Natural killer cell (primary cell): ENCODE results near the gene ANP32A. TPM values are rescaled to one million over a fixed set of nuclear protein-coding genes. Genes with fewer than 3 reads are reported as not detected.

Source experiments
- ATAC-seq, 3 donors: fragments of 150-1000 bp in 2 of 3; fragments of 200-7000 bp in 1 of 3; cut with Tn5 transposase; 1 replicate in 1 of 3; 2 replicates in 2 of 3; pipeline ENCODE4 v1.10.0; 2021; ENCODE audit warnings: mild to moderate bottlenecking in 2 of 3, moderate library complexity in 2 of 3
- DNase-seq, 2 donors: peaks; one replicate each; pipeline versions ENCODE4 v3.0.0 to v3.0.0-alpha.2; 2013 to 2021; ENCODE audit warnings: mixed read lengths in 1 of 2
- H3K27ac ChIP-seq: one replicate; pipeline ENCODE4 v1.5.1; 2013; ENCODE audit warnings: mild to moderate bottlenecking, low read length
- H3K27me3 ChIP-seq: one replicate; pipeline ENCODE4 v1.6.1; 2013; ENCODE audit warnings: low read length; ENCODE audit not compliant: control insufficient read depth, insufficient read depth
- H3K36me3 ChIP-seq: one replicate; pipeline ENCODE4 v1.6.1; 2013; ENCODE audit warnings: low read length; ENCODE audit not compliant: control insufficient read depth, insufficient read depth
- H3K4me1 ChIP-seq: one replicate; pipeline ENCODE4 v1.6.1; 2013; ENCODE audit warnings: low read length; ENCODE audit not compliant: control insufficient read depth, insufficient read depth
- H3K4me3 ChIP-seq: one replicate; pipeline ENCODE4 v1.5.1; 2013; ENCODE audit warnings: low read length
- H3K9me3 ChIP-seq: one replicate; pipeline ENCODE4 v1.6.1; 2013; ENCODE audit warnings: low read length; ENCODE audit not compliant: control insufficient read depth, insufficient read depth
- H3K27ac Mint-ChIP-seq, 2 donors: one replicate each; pipeline ENCODE4 v1.8.0; 2022; ENCODE audit warnings: mild to moderate bottlenecking in 2 of 2, mixed read lengths in 2 of 2, moderate library complexity in 1 of 2
- H3K27me3 Mint-ChIP-seq, 2 donors: one replicate each; pipeline ENCODE4 v1.8.0; 2022; ENCODE audit warnings: low read depth in 2 of 2, mixed read lengths in 2 of 2
- H3K36me3 Mint-ChIP-seq: one replicate; pipeline ENCODE4 v1.8.0; 2022; ENCODE audit warnings: mixed read lengths
- H3K4me1 Mint-ChIP-seq, 2 donors: one replicate each; pipeline ENCODE4 v1.8.0; 2022; ENCODE audit warnings: mixed read lengths in 2 of 2
- H3K4me3 Mint-ChIP-seq: one replicate; pipeline ENCODE4 v1.8.0; 2022; ENCODE audit warnings: mild to moderate bottlenecking, moderate library complexity, mixed read lengths
- H3K9me3 Mint-ChIP-seq, 2 donors: one replicate each; pipeline ENCODE4 v1.8.0; 2022; ENCODE audit warnings: mixed read lengths in 2 of 2
- WGBS: methylation state at CpG from one replicate; pipeline ENCODE4 v1.1.7; 2013; ENCODE audit warnings: missing lambda C conversion rate; ENCODE audit not compliant: insufficient coverage; 5-methylcytosine and 5-hydroxymethylcytosine counted together
- intact Hi-C: fragments of 100-400 bp; cut with micrococcal nuclease; formaldehyde crosslinking; loops from one replicate; pipeline ENCODE4 v1.14.2; 2022
- total RNA-seq, 4 donors: library from RNA; stranded (reverse); fragments of 120-200 nt in 1 of 4; gene quantifications; one replicate each; pipeline versions ENCODE4 v1.2.3 to v1.2.4, GENCODE V29; 2013 to 2022
- TF ChIP-seq, protein P1 (sequence below): fragments of 200-600 bp; IDR thresholded peaks from one replicate; pipeline ENCODE4 v1.8.0; 2022; ENCODE audit warnings: antibody characterized with exemption

The ANP32A gene
- total RNA-seq, 3 donors from 2014 or later (not counting 1 experiment from before 2014, with no cell fraction given) = 133 to 150 (median 148) TPM

DNA sequence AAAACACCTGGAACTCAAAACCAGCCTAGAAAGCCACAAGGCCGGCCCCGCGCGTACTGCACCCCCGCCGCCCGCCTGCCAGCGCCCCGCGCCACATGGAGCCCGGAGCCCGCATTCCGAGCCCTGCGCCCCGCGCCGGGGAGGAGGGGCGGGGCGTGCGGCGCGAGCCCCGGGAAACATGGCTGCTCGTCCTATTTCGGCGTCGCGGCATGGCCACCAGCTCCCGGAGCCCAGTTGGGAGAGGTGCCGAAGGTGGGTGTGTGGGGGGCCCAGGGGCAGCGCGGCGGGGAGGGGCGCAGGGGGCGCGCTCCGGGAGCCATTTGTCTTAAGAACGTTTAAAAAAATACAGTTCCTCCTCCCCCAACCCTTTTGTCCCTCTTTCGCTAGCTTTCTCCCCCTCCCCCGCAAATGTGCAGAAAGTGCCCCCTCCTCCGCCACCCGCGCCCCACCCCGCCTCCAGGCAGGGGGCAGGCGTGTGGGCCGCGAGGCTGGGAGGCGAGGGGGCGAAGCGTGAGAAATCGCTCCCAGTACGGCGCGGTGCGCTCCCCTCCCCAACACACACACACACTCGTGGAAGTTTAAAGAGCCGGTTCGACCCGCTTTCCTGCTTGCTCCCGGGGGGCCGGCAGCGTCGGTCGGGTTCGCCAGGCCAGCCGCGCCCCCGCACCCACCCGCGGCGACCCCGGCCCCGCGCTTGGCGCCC lies 2.5 kb downstream of the ANP32A start:
- intact Hi-C loops = loop anchor here (5.0 to 10.0 kb wide), 2 partner anchors 36 to 973 kb away; partner anchors contain the start of gene RNU6-1
- H3K36me3 Mint-ChIP-seq = no peaks in the 10 kb centered on the region
- no peaks in the 10 kb centered on the region for H3K9me3 ChIP-seq
- H3K27ac Mint-ChIP-seq = peak overlapping the region; percentile 97 to 99
- WGBS = under 1% methylated on average over 75 of the region's 75 CpGs
- ATAC-seq (peak; percentile 35 to 42 (median 38)), DNase-seq (peak; percentile 66 to 86)
- peak overlapping the region; percentile 85 for H3K27ac ChIP-seq
- H3K27me3 ChIP-seq = no peaks in the 10 kb centered on the region
- H3K4me1 Mint-ChIP-seq = peaks cover 56 to 60% of the 10 kb centered on the region in 2 donors
- H3K4me3 Mint-ChIP-seq = peak overlapping the region; percentile 100
- H3K36me3 ChIP-seq = no peaks in the 10 kb centered on the region
- TF ChIP-seq, protein P1, sequence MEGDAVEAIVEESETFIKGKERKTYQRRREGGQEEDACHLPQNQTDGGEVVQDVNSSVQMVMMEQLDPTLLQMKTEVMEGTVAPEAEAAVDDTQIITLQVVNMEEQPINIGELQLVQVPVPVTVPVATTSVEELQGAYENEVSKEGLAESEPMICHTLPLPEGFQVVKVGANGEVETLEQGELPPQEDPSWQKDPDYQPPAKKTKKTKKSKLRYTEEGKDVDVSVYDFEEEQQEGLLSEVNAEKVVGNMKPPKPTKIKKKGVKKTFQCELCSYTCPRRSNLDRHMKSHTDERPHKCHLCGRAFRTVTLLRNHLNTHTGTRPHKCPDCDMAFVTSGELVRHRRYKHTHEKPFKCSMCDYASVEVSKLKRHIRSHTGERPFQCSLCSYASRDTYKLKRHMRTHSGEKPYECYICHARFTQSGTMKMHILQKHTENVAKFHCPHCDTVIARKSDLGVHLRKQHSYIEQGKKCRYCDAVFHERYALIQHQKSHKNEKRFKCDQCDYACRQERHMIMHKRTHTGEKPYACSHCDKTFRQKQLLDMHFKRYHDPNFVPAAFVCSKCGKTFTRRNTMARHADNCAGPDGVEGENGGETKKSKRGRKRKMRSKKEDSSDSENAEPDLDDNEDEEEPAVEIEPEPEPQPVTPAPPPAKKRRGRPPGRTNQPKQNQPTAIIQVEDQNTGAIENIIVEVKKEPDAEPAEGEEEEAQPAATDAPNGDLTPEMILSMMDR = no peak
- peaks cover 33% of the 10 kb centered on the region for H3K4me1 ChIP-seq
- peak overlapping the region; percentile 99 for H3K4me3 ChIP-seq
- no peaks in the 10 kb centered on the region for H3K9me3 Mint-ChIP-seq
- no peaks in the 10 kb centered on the region for H3K27me3 Mint-ChIP-seq

DNA sequence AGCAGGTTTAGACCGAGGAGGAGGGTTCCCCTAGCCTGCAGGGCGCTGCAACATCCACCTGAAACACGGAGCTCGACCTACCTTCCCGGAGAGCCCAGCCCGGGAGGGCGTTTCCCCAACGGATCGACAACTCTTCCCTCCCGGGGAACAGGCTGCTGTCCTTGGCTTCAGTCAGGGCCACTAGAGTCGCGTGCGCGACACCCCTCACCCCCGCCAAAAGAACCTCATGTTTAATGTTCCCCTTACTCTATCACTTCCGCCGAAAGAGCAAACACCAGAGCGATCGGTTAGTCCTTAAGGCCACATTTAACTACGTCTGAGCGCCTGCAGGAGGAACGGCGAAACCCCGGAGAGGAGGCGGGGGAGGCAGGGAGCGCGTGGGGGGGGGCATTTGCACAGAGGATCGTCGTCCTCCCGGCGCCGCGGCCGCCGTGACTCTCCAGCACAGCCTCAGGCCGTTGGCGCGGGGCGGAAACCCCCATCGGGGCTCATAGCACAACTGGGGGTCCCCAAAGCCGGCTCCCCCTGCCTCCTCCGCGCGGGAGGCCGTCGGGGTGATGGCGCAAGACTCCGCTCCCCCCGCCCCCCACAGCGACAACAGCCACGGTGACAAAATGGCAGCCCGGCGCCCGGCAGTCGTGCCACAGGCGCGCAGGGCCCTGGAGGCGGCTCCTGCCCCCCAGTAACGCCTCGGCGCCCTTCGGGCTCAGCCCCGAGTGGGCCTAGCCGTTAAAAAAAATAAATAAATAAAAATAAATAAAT lies 3.2 kb downstream of the ANP32A start:
- H3K4me3 ChIP-seq = peak overlapping the region; percentile 99
- H3K36me3 Mint-ChIP-seq = no peaks in the 10 kb centered on the region
- peak overlapping the region; percentile 96 to 97 for H3K27ac Mint-ChIP-seq
- H3K27me3 Mint-ChIP-seq = no peaks in the 10 kb centered on the region
- no peaks in the 10 kb centered on the region for H3K36me3 ChIP-seq
- H3K4me3 Mint-ChIP-seq = peak overlapping the region; percentile 98
- H3K9me3 ChIP-seq = no peaks in the 10 kb centered on the region
- peaks cover 33% of the 10 kb centered on the region for H3K4me1 ChIP-seq
- no peaks in the 10 kb centered on the region for H3K9me3 Mint-ChIP-seq
- TF ChIP-seq, protein P1 = no peak
- ATAC-seq (peak; percentile 32 to 51 (median 45)), DNase-seq (peak; percentile 69 to 88)
- under 1% methylated on average over 59 of the region's 64 CpGs for WGBS
- intact Hi-C loops = loop anchor here (1.0 to 10.0 kb wide), 4 partner anchors 22 to 973 kb away; partner anchors contain the start of gene RNU6-1
- no peaks in the 10 kb centered on the region for H3K27me3 ChIP-seq
- H3K4me1 Mint-ChIP-seq = peaks cover 58 to 62% of the 10 kb centered on the region in 2 donors
- peak overlapping the region; percentile 85 for H3K27ac ChIP-seq

DNA sequence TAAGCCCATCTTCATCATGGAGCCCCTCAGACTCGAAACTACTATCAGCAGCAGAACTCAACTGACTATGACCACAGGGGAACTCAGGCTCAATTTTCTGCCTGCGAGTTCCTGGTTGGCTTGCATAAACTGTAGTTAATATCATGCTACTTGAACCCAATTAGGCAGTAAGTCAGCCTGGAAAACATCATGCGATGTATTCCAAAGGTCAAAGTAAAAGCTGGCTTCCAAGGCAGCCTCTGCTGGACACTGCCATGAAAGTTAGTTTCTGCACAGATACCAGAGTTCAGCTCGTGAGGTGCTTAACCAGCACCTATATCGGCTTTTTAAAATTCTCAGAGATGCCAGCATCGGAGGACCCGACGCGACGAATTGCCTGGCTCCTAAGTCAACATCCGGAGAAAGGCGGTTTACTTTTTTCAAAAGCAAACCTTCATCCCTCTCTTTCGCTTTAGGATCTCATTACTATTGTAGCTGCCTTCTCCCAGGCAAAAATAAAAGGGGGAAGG lies 3.8 kb downstream of the ANP32A start:
- H3K36me3 Mint-ChIP-seq = no peaks in the 10 kb centered on the region

More for the DNA sequence above, 3.8 kb downstream of the ANP32A start:
- H3K9me3 ChIP-seq = no peaks in the 10 kb centered on the region
- H3K9me3 Mint-ChIP-seq = no peaks in the 10 kb centered on the region
- H3K27me3 Mint-ChIP-seq = no peaks in the 10 kb centered on the region
- peak overlapping the region; percentile 85 for H3K27ac ChIP-seq
- peak overlapping the region; percentile 98 for H3K4me3 Mint-ChIP-seq
- WGBS = 3% methylated on average over 13 of the region's 13 CpGs
- H3K36me3 ChIP-seq = no peaks in the 10 kb centered on the region
- H3K27me3 ChIP-seq = no peaks in the 10 kb centered on the region
- intact Hi-C loops = loop anchor here (1.0 to 10.0 kb wide), 4 partner anchors 22 to 972 kb away; partner anchors contain the start of gene RNU6-1
- H3K4me1 ChIP-seq = peaks cover 31% of the 10 kb centered on the region
- peak in 1 of 2 donors; percentile 57 for DNase-seq
- TF ChIP-seq, protein P1 = no peak
- peak overlapping the region; percentile 96 to 97 for H3K27ac Mint-ChIP-seq
- peaks cover 60 to 63% of the 10 kb centered on the region in 2 donors for H3K4me1 Mint-ChIP-seq
- H3K4me3 ChIP-seq = peak overlapping the region; percentile 99
- ATAC-seq = no peak
